OCI-LY3 (cell line): Measurements from ENCODE around the gene CPNE4.

Experiments used
- EZH2phosphoT487 ChIP-seq: fragments of 200-600 bp; shearing (Covaris generic); IDR thresholded peaks from 2 replicates; pipeline ENCODE4 v1.6.1; 2018; ENCODE audit warnings: antibody characterized with exemption, mixed run types, low read depth
- TF ChIP-seq, protein P1 (sequence below): fragments of 200-600, 300-600 bp; sonication (generic); IDR thresholded peaks from 2 replicates; pipeline ENCODE4 v1.5.1; 2014; ENCODE audit warnings: antibody characterized with exemption, low read length, low read depth

- TF ChIP-seq, protein P1, sequence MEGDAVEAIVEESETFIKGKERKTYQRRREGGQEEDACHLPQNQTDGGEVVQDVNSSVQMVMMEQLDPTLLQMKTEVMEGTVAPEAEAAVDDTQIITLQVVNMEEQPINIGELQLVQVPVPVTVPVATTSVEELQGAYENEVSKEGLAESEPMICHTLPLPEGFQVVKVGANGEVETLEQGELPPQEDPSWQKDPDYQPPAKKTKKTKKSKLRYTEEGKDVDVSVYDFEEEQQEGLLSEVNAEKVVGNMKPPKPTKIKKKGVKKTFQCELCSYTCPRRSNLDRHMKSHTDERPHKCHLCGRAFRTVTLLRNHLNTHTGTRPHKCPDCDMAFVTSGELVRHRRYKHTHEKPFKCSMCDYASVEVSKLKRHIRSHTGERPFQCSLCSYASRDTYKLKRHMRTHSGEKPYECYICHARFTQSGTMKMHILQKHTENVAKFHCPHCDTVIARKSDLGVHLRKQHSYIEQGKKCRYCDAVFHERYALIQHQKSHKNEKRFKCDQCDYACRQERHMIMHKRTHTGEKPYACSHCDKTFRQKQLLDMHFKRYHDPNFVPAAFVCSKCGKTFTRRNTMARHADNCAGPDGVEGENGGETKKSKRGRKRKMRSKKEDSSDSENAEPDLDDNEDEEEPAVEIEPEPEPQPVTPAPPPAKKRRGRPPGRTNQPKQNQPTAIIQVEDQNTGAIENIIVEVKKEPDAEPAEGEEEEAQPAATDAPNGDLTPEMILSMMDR: no peak
- TF ChIP-seq EZH2phosphoT487: no peak
These were observed 481.1 kb downstream of the CPNE4 start for GRCh38 chr3:131553495-131554247.
